ENCODE results near the gene NDUFV1. TPM values are rescaled to one million over a fixed set of nuclear protein-coding genes. Genes with fewer than 3 reads are reported as not detected.
"Not testable (repeated sequence)": the region's sequence is repeated elsewhere in the genome, so short reads cannot be mapped to it uniquely, and the experiment has no call there.

Gene NDUFV1
- total RNA-seq, 1 donor from 2014 or later, result 111 TPM

DNA sequence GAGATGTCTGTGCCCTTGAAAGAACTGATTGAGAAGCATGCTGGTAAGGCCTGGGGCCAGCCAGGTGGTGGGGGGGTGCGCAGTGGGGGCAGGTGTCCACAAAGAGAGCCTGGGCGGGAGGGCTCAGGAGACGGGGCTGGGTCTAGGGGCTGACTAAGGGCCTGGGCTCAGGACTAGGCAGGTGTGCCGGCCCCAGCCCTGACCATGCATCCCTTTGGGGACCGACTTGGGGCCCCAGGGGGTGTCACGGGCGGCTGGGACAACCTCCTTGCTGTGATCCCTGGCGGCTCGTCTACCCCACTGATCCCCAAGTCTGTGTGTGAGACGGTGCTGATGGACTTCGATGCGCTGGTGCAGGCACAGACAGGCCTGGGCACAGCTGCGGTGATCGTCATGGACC, 4.4 kb downstream of the NDUFV1 start:
- DNase-seq (ENCODE audit: low spot score), result no peak

DNA sequence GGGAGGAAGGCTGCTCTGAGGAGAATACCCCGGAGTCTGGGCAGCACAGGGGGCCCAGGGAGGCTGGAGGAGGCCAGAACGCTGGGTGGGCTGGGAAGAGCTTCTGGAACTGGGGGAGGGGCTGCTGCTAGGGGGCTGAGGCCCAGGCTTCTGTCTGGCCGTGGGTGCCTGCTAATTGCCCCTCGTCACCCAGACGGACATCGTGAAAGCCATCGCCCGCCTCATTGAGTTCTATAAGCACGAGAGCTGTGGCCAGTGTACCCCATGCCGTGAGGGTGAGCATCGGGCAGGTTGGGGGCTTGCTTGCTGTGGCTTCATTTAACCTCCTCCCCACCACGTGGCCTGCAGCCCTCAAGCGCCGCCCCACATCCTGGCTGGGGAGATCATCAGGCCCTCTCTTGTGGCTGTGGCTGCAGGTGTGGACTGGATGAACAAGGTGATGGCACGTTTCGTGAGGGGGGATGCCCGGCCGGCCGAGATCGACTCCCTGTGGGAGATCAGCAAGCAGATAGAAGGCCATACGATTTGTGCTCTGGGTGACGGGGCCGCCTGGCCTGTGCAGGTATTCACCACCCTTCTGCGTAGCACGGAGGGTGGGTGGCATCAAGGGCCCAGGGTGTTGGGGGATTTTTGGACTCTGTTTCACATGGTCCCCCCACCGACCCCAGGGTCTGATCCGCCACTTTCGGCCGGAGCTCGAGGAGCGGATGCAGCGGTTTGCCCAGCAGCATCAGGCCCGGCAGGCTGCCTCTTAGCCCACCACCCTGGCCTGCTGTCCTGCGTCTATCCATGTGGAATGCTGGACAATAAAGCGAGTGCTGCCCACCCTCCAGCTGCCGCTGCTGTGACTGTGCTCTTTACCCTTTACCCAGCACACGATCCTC, 5.2 kb downstream of the NDUFV1 start:
- DNase-seq (ENCODE audit: low spot score), result no peak

DNA sequence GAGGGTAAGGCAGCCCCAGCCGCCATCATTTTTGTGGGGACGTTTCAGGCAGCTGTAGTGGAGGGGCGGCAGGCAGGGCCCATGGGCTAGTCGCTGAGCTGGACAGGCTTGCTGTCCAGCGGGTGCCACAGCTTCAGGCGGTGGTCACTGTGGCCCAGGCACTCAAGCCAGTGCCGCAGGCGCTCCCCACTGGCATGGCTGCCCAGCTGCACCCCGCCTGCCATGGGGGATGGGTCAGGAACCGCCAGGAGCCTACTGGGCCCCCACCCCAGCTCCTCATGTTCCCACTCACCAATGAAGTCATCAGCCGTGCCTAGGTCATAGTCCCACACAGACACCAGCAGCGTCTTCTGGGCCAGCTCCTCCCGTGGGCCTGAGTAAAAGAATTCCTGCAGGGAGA, 6.0 kb downstream of the NDUFV1 start:
- no peak for DNase-seq (ENCODE audit: low spot score)

DNA sequence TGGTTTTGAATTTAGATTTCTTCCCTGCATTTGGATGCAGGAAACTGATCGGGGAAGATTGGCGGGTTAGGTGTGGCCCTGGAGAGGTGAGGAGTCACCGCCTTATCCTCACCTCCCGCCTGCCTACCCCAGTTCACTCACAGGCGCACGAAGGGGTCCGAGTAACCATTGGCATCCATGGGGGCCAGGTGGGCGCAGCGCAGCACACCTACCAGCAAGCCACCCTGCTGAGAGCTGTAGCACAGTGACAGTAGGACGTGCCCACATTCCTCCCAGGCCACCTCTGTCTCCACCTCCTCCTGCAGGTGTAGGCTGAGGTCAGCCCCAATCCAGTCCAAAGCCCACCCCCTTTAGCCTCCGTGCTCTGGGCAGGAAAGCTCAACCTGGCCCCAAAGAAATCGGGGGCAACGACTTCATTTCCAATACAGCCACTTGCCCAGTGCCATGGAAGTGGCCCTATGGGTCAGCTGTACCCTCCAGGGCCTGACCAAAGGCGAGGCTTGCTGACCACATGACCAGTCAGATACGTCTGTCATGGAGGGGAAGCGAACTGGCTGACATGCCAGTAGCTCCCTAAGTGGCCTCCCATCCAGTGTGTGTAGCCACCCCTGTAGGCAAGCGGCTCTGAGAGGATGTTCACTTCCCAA, 6.7 kb downstream of the NDUFV1 start:
- no peak for DNase-seq (ENCODE audit: low spot score)

DNA sequence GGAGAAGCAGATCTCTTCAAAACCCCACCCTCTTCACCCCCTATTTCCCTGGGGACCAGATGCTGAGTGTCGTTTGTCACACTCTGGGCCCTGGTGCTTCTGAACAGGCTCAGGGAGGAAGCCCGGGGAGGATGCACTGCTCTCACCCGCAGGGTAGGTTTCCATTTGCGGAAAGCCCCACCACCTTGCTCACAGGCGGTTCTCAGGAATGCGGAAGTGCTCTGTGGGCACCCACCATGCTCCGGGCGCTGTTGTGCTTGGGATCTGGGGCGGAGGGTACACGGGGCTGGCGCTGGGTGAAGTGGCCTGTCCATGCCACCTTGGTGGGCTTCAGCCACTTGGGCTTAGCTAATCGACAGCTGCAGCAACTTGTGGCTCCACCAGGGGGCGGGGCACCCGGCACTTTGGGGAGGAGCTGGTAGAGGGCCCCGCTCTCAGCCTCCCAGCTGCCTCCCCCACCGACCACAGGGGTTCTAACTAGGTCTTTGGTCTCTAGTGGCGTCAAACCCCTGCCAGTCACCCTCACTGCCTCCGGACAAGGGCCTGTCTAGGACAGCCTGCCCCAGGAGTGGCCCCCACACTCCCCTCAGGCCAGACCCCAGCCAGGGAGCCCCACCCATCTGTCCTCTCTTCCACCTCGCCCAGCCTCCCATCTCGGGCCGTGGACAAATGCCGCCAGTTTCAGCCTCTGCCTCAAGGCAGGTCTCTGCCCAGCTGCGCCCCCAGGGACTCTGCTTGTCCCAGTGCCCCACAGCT, 7.4 kb downstream of the NDUFV1 start:
- DNase-seq (ENCODE audit: low spot score), result peak; percentile 52

DNA sequence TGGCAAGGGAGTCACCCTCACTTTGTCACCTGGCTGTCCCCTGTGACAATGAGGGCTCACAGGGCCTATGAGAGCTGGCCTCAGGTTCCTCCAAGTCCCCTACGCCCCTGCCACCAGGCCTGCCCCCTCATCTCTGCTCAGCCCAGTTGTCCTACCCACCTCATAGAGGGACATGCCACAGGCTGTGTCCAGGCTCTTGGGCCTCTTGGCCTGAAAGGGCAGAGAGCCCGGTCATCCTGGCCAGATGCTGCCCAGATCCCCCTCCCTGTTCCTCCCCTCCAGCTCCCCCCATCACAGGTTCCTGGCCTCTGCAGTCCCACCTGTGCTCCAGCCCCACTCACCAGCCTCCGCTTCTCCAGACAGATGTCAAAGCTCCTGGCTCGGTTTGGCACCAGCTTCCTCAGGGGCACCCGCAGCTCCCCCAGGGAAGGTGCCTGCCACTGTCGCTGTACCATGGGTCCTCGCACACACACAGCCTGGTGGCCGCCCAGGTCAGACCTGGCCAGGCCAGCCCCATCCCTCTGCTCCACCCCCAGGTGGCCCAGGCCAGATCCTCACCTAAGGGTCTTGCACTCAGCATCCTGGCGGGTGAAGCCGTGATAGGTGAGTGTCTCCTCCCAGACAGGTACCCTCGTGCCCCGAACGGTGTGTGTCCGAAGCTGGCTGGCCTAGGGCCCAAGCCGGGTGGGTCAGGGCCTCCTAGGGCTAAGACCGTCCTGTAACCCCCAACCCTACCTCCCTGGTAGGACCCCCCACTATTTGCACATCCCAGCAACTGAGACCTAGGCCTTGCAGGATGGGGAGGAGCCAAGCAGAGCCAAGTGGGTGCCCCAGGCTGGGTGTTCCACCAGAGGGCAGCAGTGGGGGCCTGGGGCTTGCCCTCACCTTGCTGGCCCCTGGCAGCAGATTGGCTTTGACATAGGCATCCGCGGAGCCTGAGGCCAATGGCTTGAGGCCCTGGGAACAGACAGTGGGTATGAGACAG, 8.3 kb downstream of the NDUFV1 start:
- no peak for DNase-seq (ENCODE audit: low spot score)

DNA sequence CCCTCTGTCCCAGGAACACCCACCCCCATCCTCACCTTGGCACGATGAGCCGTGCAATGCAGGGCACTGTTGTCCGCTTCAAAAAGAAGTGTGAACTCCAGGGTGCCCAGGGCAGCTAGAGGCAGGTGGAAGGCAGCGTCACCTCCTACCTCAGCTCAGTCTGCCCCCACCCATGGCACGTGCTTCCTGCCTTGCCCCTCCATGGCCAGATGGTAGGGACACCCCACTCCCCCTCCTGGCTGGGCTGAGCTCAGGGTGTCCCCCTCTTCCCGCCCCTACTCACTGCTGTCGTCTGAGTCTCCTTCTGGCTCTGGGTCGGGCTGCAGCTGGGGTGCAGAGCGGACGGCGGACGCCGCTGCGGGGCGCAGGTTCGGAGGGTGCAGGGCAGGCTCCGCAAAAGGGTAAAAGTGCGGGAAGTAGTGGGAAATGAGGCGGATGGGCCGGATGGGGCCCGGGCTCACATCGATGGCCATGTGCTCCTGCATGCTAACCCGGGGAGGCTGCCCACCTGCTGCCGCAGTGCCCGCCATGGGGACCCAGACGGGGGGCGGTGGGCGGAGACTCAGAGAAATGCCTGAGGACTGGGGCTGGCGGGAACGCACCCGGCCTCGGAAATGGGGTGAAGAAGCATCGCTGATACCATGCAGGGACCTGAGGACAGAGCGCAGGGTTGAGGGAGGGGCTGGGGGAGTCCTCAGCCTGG, 9.1 kb downstream of the NDUFV1 start:
- no peak for DNase-seq (ENCODE audit: low spot score)

DNA sequence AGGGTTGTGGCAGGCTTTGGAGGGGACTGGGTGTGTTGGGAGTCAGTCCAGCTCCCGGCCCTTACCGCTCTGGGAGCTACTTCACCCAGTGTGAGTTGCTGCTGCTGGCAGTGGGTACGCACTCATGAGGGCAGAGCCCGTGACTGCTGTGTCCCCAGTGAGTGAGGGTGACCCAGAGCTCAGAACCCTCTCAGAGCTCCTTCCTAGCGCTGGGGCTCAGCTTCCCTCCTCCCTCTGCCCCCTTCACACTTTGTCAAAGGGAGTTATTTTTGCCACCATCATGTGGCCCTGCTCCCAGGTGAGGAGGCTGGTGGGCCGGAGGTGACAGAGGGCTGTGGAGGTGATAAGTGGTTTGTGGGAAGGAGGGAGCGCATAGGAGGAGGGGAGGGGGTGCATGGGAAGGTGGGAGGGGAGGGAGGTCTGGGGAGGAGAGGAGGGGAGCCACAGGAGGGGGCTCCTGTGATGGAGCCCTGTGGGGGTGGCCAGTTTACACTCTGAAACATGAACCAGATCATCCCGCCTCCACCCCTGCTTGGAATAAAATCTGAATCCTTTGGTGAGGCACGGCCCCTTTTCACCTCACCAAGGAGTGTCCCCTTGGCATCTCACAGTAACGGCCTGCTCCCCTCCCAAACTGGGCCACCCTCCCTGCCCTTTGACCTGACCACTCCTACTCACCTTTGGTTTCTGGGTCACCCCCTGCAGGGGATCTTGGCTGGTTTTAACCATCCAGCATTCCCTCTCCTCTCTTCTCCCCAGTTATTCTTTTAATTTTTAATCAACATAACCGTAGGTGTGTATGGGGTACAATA, 9.9 kb downstream of the NDUFV1 start:
- DNase-seq (ENCODE audit: low spot score), result no peak

DNA sequence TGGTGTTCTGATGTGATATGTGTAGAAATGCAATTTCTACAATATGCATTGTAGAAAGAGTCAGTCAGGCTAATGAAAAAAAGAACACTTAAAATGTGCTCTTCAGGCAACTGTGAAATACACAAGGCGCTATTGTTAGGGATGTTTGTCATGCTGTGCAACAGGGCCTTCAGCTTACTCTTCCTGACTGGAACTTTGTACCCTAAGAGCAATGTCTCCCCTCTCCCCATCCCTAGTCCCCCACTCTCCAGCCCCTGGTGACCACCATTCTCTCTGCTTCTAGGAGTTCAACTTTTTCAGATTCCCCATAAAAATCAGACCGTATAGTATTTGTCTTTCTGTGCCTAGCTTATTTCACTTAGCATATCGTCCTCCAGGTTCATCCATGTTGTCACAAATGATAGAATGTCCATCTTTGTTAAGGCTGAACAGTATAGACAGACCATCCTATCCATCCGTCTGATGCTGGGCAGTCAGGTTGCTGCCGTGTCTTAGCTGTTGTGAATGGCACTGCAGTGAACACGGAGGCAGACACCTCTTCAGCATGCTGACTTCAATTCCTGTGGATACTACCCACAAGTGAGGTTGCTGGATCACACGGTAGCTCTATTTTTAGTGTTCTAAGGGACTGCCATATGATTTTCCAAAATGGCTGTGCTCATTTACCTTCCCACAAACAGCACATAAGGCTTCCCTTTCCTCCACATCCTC, 10.7 kb downstream of the NDUFV1 start:
- DNase-seq (ENCODE audit: low spot score), result no peak

DNA sequence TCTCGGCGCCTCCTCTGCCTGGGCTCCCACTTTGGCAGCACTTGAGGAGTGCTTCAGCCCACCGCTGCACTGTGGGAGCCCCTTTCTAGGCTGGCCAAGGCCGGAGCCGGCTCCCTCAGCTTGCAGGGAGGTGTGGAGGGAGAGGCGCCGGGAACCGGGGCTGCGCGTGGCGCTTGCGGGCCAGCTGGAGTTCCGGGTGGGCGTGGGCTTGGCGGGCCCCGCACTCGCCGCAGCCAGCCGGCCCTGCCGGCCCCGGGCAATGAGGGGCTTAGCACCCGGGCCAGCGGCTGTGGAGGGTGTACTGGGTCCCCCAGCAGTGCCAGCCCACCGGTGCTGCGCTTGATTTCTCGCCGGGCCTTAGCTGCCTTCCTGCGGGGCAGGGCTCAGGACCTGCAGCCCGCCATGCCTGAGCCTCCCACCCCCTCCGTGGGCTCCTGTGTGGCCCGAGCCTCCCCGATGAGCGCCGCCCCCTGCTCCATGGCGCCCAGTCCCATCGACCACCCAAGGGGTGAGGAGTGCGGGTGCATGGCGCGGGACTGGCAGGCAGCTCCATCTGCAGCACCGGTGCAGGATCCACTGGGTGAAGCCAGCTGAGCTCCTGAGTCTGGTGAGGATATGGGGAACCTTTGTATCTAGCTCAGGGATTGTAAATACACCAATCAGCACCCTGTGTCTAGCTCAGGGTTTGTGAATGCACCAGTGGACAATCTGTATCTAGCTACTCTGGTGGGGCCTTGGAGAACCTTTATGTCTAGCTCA, 12.3 kb downstream of the NDUFV1 start:
- not testable (repeated sequence) for DNase-seq (ENCODE audit: low spot score)

DNA sequence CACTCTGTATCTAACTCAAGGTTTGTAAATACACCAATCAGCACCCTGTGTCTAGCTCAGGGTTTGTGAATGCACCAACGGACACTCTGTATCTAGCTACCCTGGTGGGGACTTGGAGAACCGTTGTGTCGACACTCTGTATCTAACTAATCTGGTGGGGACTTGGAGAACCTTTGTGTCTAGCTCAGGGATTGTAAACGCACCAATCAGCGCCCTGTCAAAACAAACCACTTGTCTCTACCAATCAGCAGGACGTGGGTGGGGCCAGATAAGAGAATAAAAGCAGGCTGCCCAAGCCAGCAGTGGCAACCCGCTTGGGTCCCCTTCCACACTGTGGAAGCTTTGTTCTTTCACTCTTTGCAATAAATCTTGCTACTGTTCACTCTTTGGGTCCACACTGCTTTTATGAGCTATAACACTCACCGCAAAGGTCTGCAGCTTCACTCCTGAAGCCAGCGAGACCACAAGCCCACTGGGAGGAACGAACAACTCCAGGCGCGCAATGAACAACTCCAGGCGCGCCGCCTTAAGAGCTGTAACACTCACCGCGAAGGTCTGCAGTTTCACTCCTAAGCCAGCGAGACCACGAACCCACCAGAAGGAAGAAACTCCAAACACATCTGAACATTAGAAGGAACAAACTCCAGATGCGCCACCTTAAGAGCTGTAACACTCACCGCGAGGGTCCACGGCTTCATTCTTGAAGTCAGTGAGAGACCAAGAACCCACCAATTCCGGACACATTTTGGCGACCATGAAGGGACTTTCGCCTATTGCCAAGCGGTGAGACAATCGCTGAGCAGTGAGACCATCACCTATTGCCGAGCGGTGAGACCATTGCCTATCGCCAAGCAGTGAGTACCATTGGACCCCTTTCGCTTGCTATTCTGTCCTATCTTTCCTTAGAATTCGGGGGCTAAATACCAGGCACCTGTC, 13.2 kb downstream of the NDUFV1 start:
- DNase-seq (ENCODE audit: low spot score), result not testable (repeated sequence)

DNA sequence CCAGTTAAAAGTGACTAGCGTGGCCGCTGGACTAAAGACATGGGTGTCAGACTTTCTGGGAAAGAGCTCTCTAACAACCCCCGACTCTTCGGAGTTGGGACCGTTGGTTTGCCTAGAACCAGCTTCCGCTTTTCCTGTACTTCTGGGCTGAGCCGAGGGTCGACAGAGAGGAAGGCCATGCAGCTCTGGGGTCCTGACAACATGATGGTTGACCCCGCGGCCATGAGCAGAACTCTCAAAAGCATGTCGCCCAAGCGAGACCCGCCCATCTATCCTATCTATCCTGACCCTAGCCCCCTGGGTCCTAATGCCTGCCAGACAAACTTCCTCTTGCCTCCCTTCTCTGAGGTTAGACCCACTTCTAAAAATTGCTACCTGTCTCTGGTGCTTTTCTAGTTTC, 13.9 kb downstream of the NDUFV1 start:
- not testable (repeated sequence) for DNase-seq (ENCODE audit: low spot score)

DNA sequence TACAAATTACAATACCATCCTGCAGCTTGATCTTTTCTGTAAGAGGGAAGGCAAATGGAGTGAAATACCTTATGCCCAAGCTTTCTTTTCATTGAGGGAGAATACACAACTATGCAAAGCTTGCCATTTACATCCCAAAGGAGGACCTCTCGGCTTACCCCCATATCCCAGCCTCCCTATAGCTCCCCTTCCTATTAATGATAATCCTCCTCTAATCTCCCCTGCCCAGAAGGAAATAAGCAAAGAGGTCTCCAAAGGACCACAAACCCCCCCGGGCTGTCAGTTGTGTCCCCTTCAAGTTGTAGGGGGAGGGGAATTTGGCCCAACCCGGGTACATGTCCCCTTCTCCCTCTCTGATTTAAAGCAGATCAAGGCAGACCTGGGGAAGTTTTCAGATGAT, 15.2 kb downstream of the NDUFV1 start:
- not testable (repeated sequence) for DNase-seq (ENCODE audit: low spot score)

DNA sequence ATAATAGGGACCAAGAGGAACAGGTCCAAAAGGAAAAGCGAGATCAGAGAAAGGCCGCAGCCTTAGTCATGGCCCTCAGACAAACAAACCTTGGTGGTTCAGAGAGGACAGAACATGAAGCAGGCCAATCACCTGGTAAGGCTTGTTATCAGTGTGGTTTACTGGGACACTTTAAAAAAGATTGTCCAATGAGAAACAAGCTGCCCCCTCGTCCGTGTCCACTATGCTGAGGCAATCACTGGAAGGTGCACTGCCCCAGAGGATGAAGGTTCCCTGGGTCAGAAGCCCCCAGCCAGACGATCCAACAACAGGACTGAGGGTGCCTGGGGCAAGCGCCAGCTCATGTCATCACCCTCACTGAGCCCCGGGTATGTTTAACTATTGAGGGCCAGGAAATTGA, 16.2 kb downstream of the NDUFV1 start:
- not testable (repeated sequence) for DNase-seq (ENCODE audit: low spot score)

DNA sequence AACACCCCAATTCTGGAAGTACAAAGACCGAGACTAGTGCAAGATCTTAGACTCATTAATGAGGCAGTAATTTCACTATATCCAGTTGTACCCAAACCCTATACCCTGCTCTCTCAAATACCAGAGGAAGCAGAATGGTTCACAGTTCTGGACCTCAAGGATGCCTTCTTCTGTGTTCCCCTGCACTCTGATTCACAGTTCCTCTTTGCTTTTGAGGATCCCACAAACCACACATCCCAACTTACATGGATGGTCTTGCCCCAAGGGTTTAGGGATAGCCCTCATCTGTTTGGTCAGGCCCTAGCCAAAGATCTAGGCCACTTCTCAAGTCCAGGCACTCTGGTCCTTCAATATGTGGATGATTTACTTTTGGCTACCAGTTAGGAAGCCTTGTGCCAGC, 17.1 kb downstream of the NDUFV1 start:
- not testable (repeated sequence) for DNase-seq (ENCODE audit: low spot score)

DNA sequence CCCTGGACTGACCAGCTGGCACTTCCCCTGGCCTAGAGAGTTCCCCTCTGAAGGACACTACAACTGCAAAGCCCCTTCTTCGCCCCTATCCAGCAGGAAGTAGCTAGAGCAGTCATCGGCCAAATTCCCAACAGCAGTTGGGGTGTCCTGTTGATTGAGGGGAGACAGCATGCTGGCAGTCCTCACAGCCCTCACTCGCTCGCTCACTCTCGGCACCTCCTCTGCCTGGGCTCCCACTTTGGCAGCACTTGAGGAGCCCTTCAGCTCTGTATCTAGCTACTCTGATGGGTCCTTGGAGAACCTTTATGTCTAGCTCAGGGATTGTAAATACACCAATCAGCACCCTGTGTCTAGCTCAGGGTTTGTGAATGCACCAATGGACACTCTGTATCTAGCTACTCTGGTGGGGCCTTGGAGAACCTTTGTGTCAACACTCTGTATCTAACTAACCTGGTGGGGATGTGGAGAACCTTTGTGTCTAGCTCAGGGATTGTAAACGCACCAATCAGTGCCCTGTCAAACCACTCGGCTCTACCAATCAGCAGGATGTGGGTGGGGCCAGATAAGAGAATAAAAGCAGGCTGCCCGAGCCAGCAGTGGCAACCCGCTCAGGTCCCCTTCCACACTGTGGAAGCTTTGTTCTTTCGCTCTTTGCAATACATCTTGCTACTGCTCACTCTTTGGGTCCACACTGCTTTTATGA, 19.5 kb downstream of the NDUFV1 start:
- not testable (repeated sequence) for DNase-seq (ENCODE audit: low spot score)

Measured in umbilical cord (tissue), 2 donors.